Hematopoietic multipotent progenitor cell treated with erythropoietin and hydrocortisone succinate and interleukin-3 and kit ligand, for 8 days (in vitro differentiated cells): ENCODE data around the gene FYCO1.

Experiments
- DNase-seq: peaks from one replicate; pipeline ENCODE4 v3.0.0-alpha.2; 2015

The FYCO1 gene

GRCh38 chr3:45959201-45959600, 36.4 kb downstream of the FYCO1 start:
- no peak for DNase-seq

- no peak for DNase-seq
These were observed 37.3 kb downstream of the FYCO1 start for GRCh38 chr3:45958321-45958791.

GRCh38 chr3:45957586-45957985, 38.0 kb downstream of the FYCO1 start:
- DNase-seq = no peak

- no peak for DNase-seq
These were observed 39.9 kb downstream of the FYCO1 start for GRCh38 chr3:45955706-45956105.

GRCh38 chr3:45955017-45955647, 40.5 kb downstream of the FYCO1 start:
- no peak for DNase-seq

- DNase-seq = no peak
These were observed 41.3 kb downstream of the FYCO1 start for GRCh38 chr3:45954306-45954705.

- DNase-seq = no peak
These were observed 42.1 kb downstream of the FYCO1 start for GRCh38 chr3:45953536-45953935.

- DNase-seq = no peak
These were observed 43.2 kb downstream of the FYCO1 start for GRCh38 chr3:45952456-45952855.

GRCh38 chr3:45951946-45952345, 43.7 kb downstream of the FYCO1 start:
- DNase-seq = no peak

GRCh38 chr3:45950686-45951600, 44.7 kb downstream of the FYCO1 start:
- DNase-seq = no peak

- DNase-seq = no peak
These were observed 45.5 kb downstream of the FYCO1 start for GRCh38 chr3:45950131-45950530.

GRCh38 chr3:45949432-45949831, 46.2 kb downstream of the FYCO1 start:
- no peak for DNase-seq

GRCh38 chr3:45948881-45949280, 46.7 kb downstream of the FYCO1 start:
- no peak for DNase-seq

GRCh38 chr3:45948311-45948781, 47.3 kb downstream of the FYCO1 start:
- DNase-seq = no peak

GRCh38 chr3:45947361-45947760, 48.3 kb downstream of the FYCO1 start:
- DNase-seq = no peak

GRCh38 chr3:45946875-45947274, 48.7 kb downstream of the FYCO1 start:
- peak; percentile 75 for DNase-seq

- no peak for DNase-seq
These were observed 49.3 kb downstream of the FYCO1 start for GRCh38 chr3:45946307-45946706.

GRCh38 chr3:45944830-45945620, 50.6 kb downstream of the FYCO1 start:
- DNase-seq = no peak

GRCh38 chr3:45943207-45943846, 52.3 kb downstream of the FYCO1 start, which contains the start of gene CXCR6:
Gene CXCR6, plus strand, starts transcription at chr3:45943464. Its CDS starts 3,018 bp downstream, at chr3:45946482.
- no peak for DNase-seq

GRCh38 chr3:45942051-45942825, 53.4 kb downstream of the FYCO1 start:
- peak; percentile 74 for DNase-seq

GRCh38 chr3:45940781-45941365, 54.8 kb downstream of the FYCO1 start:
- DNase-seq = no peak
